Activated CD8-positive, alpha-beta memory T cell treated with anti-CD3 and anti-CD28 coated beads for 4 hours (primary cell): ENCODE data around the gene PDZD2.
"Not testable (repeated sequence)": the region's sequence is repeated elsewhere in the genome, so short reads cannot be mapped to it uniquely, and the experiment has no call there.

Source experiments
- DNase-seq, 2 donors: peaks; one replicate each; pipeline ENCODE4 v3.0.0-alpha.2; 2020; ENCODE audit warnings: low read depth in 2 of 2

Gene PDZD2

GRCh38 chr5:31691408-31691807, 52.5 kb downstream of the PDZD2 start:
- not testable (repeated sequence) for DNase-seq

- DNase-seq = no peak
These were observed 53.8 kb downstream of the PDZD2 start for GRCh38 chr5:31692561-31693221.

GRCh38 chr5:31698673-31699072, 59.7 kb downstream of the PDZD2 start:
- DNase-seq = no peak

GRCh38 chr5:31701642-31702299, 62.8 kb downstream of the PDZD2 start:
- DNase-seq = no peak

GRCh38 chr5:31702712-31703111, 63.8 kb downstream of the PDZD2 start:
- no peak for DNase-seq

GRCh38 chr5:31703757-31704156, 64.8 kb downstream of the PDZD2 start:
- DNase-seq = no peak

- no peak for DNase-seq
These were observed 67.3 kb downstream of the PDZD2 start for GRCh38 chr5:31706186-31706585.

GRCh38 chr5:31707329-31707728, 68.4 kb downstream of the PDZD2 start:
- no peak for DNase-seq

- DNase-seq = no peak
These were observed 69.2 kb downstream of the PDZD2 start for GRCh38 chr5:31708089-31708488.

GRCh38 chr5:31711363-31711762, 72.4 kb downstream of the PDZD2 start:
- DNase-seq = no peak

GRCh38 chr5:31711935-31712592, 73.1 kb downstream of the PDZD2 start:
- no peak for DNase-seq

- no peak for DNase-seq
These were observed 78.6 kb downstream of the PDZD2 start for GRCh38 chr5:31717561-31717960.

- DNase-seq = no peak
These were observed 81.1 kb downstream of the PDZD2 start for GRCh38 chr5:31720004-31720403.

GRCh38 chr5:31720811-31721345, 81.9 kb downstream of the PDZD2 start:
- no peak for DNase-seq

GRCh38 chr5:31722111-31722510, 83.2 kb downstream of the PDZD2 start:
- DNase-seq = no peak

GRCh38 chr5:31725996-31726395, 87.1 kb downstream of the PDZD2 start:
- no peak for DNase-seq

GRCh38 chr5:31726952-31727351, 88.0 kb downstream of the PDZD2 start:
- no peak for DNase-seq

- no peak for DNase-seq
These were observed 89.1 kb downstream of the PDZD2 start for GRCh38 chr5:31728039-31728438.

GRCh38 chr5:31728806-31729205, 89.9 kb downstream of the PDZD2 start:
- DNase-seq = not testable (repeated sequence)

GRCh38 chr5:31730139-31730538, 91.2 kb downstream of the PDZD2 start:
- no peak for DNase-seq

- DNase-seq = no peak
These were observed 92.1 kb downstream of the PDZD2 start for GRCh38 chr5:31731016-31731415.

GRCh38 chr5:31731710-31732301, 92.9 kb downstream of the PDZD2 start:
- DNase-seq = no peak
